NCI-H1048 (cell line): ENCODE results near the gene TEAD1.

Experiments
- DNase-seq: peaks from one replicate; lab custom pipeline; 2025; lab: John Stamatoyannopoulos, UW

Gene TEAD1

DNA sequence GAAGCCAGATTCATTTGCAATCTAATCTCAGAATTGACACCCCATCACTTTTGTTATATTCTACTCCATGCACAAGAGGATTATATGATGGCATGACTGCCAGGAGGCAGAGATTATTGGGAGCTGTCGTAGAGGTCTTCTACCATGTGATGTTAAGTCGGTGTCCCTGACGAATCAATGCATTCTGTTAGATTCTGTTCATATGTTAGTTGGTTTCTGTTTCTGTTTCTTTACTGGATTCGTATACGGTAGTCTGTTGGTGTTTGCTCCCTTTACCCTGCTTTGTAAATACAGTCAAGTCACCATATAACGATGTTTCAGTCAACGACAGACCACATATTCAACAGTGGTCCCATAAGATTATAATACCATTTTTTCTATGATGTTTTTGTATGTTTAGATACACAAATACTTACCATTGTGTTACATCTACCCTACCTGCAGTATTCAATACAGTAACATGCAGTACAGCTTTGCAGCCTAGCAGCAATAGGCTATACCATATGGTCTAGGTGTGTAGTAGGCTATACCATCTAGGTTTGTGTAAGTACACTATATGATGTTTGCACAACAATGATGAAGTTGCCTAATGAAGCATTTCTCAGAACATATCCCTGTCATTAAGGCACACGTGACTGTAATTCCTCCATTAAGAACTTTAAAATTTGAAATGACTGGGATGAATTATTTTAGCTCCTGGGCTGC lies 312.1 kb downstream of the TEAD1 start:
- DNase-seq: no peak

- no peak for DNase-seq
Observed at GRCh38 chr11:12989428-12990161, 315.4 kb downstream of the TEAD1 start.

DNA sequence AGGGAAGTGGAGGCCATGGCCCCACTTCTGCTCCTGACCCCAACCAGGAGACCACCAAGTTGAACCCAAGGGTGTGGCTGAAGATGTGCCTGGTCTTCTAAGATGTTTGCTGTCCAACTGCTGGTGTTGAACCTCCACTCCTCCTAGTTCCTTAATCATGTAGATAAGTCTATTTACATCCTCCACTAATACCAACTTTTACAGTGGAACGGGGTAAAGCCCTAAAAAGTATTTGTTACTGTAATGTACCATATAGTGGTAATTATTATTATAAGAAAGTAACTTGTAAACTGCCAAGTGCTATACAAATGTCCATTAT lies 315.9 kb downstream of the TEAD1 start:
- no peak for DNase-seq

- no peak for DNase-seq
Observed at GRCh38 chr11:12991426-12991825, 317.2 kb downstream of the TEAD1 start.

DNA sequence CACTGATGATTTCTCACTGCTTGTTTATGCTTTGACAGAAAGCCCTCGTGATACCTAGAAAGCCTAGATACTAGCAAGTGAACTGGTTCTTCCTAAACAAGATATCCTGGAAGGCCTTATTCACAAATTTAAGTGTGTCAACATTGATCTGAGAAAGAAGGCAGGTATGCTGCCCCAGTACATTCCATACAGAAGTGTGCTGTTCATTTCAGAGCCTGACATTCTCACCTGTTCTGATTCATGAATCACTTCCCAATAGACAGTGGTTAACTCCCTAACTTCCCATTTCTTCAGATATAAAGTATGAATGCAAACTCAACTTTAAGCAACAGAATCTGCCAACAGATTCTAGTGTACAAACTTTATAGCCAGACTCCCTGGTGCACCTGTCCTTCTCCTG lies 319.4 kb downstream of the TEAD1 start:
- DNase-seq: no peak
